Measurements from ENCODE around the gene GIPC1.
"Not testable (repeated sequence)": the region's sequence is repeated elsewhere in the genome, so short reads cannot be mapped to it uniquely, and the experiment has no call there.

The GIPC1 gene

GRCh38 chr19:14496029-14496833, at the start of gene GIPC1:
TSS of gene GIPC1 (minus strand) at chr19:14496127. CDS start at chr19:14482976, 13,151 bp downstream.
- peak; percentile 98 for DNase-seq (ENCODE audit: low read depth in 1 of 2, low spot score in 1 of 2)
- in situ Hi-C loops (cut with HindIII; ENCODE audit: low pct_unique_long_range_greater_than_20kb, low sequenced_read_pairs) = no loop called here
- no peak for TF ChIP-seq JUND (IDR thresholded peaks at IDR 0.05; ENCODE audit: low read depth)

- in situ Hi-C loops (cut with HindIII; ENCODE audit: low pct_unique_long_range_greater_than_20kb, low sequenced_read_pairs) = no loop called here
- TF ChIP-seq JUND (IDR thresholded peaks at IDR 0.05; ENCODE audit: low read depth) = no peak
Observed at GRCh38 chr19:14545716-14546082, 49.8 kb upstream of the GIPC1 start.

GRCh38 chr19:14544977-14545715, 49.2 kb upstream of the GIPC1 start:
- TF ChIP-seq JUND (IDR thresholded peaks at IDR 0.05; ENCODE audit: low read depth) = no peak
- in situ Hi-C loops (cut with HindIII; ENCODE audit: low pct_unique_long_range_greater_than_20kb, low sequenced_read_pairs) = no loop called here
- peak in 1 of 2 experiments; percentile 45 for DNase-seq (ENCODE audit: low read depth in 1 of 2, low spot score in 1 of 2)

More at GRCh38 chr19:14545716-14546082, 49.8 kb upstream of the GIPC1 start:
- DNase-seq (ENCODE audit: low read depth in 1 of 2, low spot score in 1 of 2) = no peak

GRCh38 chr19:14544047-14544446, 48.1 kb upstream of the GIPC1 start:
- in situ Hi-C loops (cut with HindIII; ENCODE audit: low pct_unique_long_range_greater_than_20kb, low sequenced_read_pairs) = no loop called here
- TF ChIP-seq JUND (IDR thresholded peaks at IDR 0.05; ENCODE audit: low read depth) = no peak
- no peak for DNase-seq (ENCODE audit: low read depth in 1 of 2, low spot score in 1 of 2)

GRCh38 chr19:14542711-14543328, 46.9 kb upstream of the GIPC1 start:
- in situ Hi-C loops (cut with HindIII; ENCODE audit: low pct_unique_long_range_greater_than_20kb, low sequenced_read_pairs) = no loop called here
- TF ChIP-seq JUND (IDR thresholded peaks at IDR 0.05; ENCODE audit: low read depth) = no peak
- DNase-seq (ENCODE audit: low read depth in 1 of 2, low spot score in 1 of 2) = no peak

GRCh38 chr19:14541979-14542378, 46.1 kb upstream of the GIPC1 start:
- in situ Hi-C loops (cut with HindIII; ENCODE audit: low pct_unique_long_range_greater_than_20kb, low sequenced_read_pairs); DNase-seq (ENCODE audit: low read depth in 1 of 2, low spot score in 1 of 2): not testable (repeated sequence)

- no peak for TF ChIP-seq JUND (IDR thresholded peaks at IDR 0.05; ENCODE audit: low read depth)
- no peak for DNase-seq (ENCODE audit: low read depth in 1 of 2, low spot score in 1 of 2)
- in situ Hi-C loops (cut with HindIII; ENCODE audit: low pct_unique_long_range_greater_than_20kb, low sequenced_read_pairs) = no loop called here
Observed at GRCh38 chr19:14540741-14541525, 45.0 kb upstream of the GIPC1 start.

GRCh38 chr19:14536926-14537692, 41.2 kb upstream of the GIPC1 start:
- in situ Hi-C loops (cut with HindIII; ENCODE audit: low pct_unique_long_range_greater_than_20kb, low sequenced_read_pairs) = no loop called here
- no peak for TF ChIP-seq JUND (IDR thresholded peaks at IDR 0.05; ENCODE audit: low read depth)
- DNase-seq (ENCODE audit: low read depth in 1 of 2, low spot score in 1 of 2) = peak in 1 of 2 experiments; percentile 97

GRCh38 chr19:14533450-14533849, 37.5 kb upstream of the GIPC1 start:
- DNase-seq (ENCODE audit: low read depth in 1 of 2, low spot score in 1 of 2) = no peak
- TF ChIP-seq JUND (IDR thresholded peaks at IDR 0.05; ENCODE audit: low read depth) = no peak
- in situ Hi-C loops (cut with HindIII; ENCODE audit: low pct_unique_long_range_greater_than_20kb, low sequenced_read_pairs) = no loop called here

GRCh38 chr19:14530506-14530905, 34.6 kb upstream of the GIPC1 start:
- no peak for TF ChIP-seq JUND (IDR thresholded peaks at IDR 0.05; ENCODE audit: low read depth)
- in situ Hi-C loops (cut with HindIII; ENCODE audit: low pct_unique_long_range_greater_than_20kb, low sequenced_read_pairs) = no loop called here
- no peak for DNase-seq (ENCODE audit: low read depth in 1 of 2, low spot score in 1 of 2)

GRCh38 chr19:14530005-14530348, 34.0 kb upstream of the GIPC1 start:
- TF ChIP-seq JUND (IDR thresholded peaks at IDR 0.05; ENCODE audit: low read depth) = no peak
- no peak for DNase-seq (ENCODE audit: low read depth in 1 of 2, low spot score in 1 of 2)
- in situ Hi-C loops (cut with HindIII; ENCODE audit: low pct_unique_long_range_greater_than_20kb, low sequenced_read_pairs) = no loop called here
